Neutrophil (primary cell): ENCODE data around the gene PGF.

Experiments used
- H3K27ac ChIP-seq: fragments of 200-600 bp; sonication (generic); 2 replicates; pipeline ENCODE4 v1.5.1; 2016; ENCODE audit warnings: mild to moderate bottlenecking, moderate library complexity
- H3K27me3 ChIP-seq: fragments of 200-600 bp; sonication (generic); 2 replicates; pipeline ENCODE4 v1.6.0; 2016; ENCODE audit warnings: mild to moderate bottlenecking
- H3K36me3 ChIP-seq: fragments of 200-600 bp; sonication (generic); 2 replicates; pipeline ENCODE4 v1.5.1; 2017
- H3K4me1 ChIP-seq, 2 experiments: fragments of 200-600 bp in 1 of 2; sonication (generic) in 1 of 2; 1 replicate in 1 of 2; 2 replicates in 1 of 2; pipeline versions ENCODE4 v1.5.1 to v1.6.1; 2013 to 2016; ENCODE audit warnings: low read depth in 1 of 2, low read length in 1 of 2, mild to moderate bottlenecking in 1 of 2, moderate library complexity in 1 of 2; ENCODE audit not compliant: control insufficient read depth in 1 of 2, insufficient read depth in 1 of 2
- H3K4me3 ChIP-seq, 2 experiments: fragments of 200-600 bp in 1 of 2; sonication (generic) in 1 of 2; 1 replicate in 1 of 2; 2 replicates in 1 of 2; pipeline ENCODE4 v1.5.1; 2013 to 2016; ENCODE audit warnings: low read depth in 1 of 2, low read length in 1 of 2, mild to moderate bottlenecking in 1 of 2, moderate library complexity in 1 of 2
- H3K9me3 ChIP-seq: fragments of 200-600 bp; sonication (generic); 2 replicates; pipeline ENCODE4 v1.5.1; 2016
- TF ChIP-seq, protein P1 (sequence below): fragments of 200-600 bp; sonication (generic); IDR thresholded peaks from 2 replicates; pipeline ENCODE4 v1.5.1; 2016; ENCODE audit warnings: antibody characterized with exemption

The PGF gene

DNA sequence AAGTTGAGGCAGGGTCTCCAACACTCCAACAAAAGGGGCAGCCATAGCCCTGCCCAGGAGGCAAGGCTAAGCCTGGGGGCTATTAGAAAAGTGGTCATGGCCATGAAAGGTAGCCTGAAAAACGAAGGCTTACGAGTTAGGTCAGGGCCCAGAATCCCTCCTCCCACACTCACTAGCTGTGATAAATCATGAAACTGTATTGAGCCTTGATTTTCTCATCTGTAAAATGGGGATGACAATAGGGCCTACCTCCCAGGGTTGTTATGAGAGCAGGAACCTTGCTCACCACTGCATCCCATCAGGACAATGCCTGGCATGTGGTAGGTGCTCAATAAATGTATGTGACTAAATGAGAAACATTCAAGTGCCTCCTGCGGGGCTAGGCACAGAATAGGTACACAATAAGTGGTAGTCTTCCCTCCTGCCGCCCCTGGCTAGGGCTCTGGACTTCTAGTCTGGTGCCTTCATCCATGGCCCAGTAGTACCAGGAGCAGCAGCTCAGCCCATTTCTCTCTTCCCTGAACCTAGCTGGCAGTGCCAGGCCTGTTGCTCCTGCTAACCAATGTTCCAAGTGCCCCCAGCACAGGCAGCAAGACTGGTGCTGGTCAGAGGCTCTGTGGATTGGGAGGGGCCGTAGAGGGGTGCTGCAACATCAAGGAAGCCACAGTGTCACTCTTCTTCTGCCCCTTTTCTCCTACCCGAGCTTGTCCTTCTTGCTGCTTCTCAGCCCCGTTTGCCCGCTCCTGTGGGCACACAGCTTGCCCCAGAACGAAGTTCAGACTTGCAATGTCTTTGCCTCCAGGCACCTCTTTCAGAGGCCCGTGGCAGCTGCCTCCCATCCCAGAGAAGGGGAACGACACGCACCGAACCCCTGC is 7.8 kb downstream of the PGF start:
- peaks cover 0 to 6% of the 10 kb centered on the region in 2 experiments for H3K4me1 ChIP-seq
- H3K4me3 ChIP-seq = no peak overlapping the region
- H3K9me3 ChIP-seq = no peaks in the 10 kb centered on the region
- no peak overlapping the region for H3K27ac ChIP-seq
- TF ChIP-seq, protein P1, sequence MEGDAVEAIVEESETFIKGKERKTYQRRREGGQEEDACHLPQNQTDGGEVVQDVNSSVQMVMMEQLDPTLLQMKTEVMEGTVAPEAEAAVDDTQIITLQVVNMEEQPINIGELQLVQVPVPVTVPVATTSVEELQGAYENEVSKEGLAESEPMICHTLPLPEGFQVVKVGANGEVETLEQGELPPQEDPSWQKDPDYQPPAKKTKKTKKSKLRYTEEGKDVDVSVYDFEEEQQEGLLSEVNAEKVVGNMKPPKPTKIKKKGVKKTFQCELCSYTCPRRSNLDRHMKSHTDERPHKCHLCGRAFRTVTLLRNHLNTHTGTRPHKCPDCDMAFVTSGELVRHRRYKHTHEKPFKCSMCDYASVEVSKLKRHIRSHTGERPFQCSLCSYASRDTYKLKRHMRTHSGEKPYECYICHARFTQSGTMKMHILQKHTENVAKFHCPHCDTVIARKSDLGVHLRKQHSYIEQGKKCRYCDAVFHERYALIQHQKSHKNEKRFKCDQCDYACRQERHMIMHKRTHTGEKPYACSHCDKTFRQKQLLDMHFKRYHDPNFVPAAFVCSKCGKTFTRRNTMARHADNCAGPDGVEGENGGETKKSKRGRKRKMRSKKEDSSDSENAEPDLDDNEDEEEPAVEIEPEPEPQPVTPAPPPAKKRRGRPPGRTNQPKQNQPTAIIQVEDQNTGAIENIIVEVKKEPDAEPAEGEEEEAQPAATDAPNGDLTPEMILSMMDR = no peak
- H3K27me3 ChIP-seq = peaks cover 4% of the 10 kb centered on the region
- no peaks in the 10 kb centered on the region for H3K36me3 ChIP-seq

DNA sequence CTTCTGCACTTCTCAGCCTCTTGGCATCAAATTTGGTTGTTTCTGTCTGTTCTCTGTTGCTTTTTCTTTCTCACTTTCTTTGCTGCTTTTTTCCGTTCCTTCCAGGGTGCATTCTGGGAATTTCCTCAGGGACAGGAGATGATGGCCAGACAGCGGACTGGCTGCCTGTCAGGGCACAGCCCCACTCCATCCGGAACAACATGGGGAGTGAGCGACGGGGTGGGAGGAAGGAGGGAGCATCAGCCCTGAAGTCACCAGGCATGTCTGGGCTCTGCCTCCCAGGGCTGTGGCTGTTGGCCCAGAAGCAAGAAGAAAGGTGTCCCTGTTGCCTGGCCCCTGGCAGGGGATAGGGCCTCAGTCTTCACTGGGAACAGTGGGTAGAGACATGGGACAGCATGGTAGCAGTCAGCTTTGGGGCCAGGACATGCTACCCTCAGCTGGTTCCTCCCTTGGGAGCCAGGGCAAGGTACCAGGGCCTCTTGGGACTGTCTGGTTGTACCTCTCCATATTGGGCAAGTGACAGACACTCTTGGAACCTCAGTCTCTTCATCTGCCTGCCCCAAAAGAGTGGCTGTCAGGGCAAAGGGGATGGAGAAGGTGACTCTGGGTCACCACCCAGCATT is 8.6 kb downstream of the PGF start:
- TF ChIP-seq, protein P1 = no peak
- Histone ChIP-seq H3K4me1 (peaks cover 3 to 11% of the 10 kb centered on the region in 2 experiments), H3K4me3 (no peak overlapping the region), H3K36me3 (no peaks in the 10 kb centered on the region), H3K9me3 (no peaks in the 10 kb centered on the region), H3K27me3 (peaks cover 4% of the 10 kb centered on the region), H3K27ac (no peak overlapping the region)

DNA sequence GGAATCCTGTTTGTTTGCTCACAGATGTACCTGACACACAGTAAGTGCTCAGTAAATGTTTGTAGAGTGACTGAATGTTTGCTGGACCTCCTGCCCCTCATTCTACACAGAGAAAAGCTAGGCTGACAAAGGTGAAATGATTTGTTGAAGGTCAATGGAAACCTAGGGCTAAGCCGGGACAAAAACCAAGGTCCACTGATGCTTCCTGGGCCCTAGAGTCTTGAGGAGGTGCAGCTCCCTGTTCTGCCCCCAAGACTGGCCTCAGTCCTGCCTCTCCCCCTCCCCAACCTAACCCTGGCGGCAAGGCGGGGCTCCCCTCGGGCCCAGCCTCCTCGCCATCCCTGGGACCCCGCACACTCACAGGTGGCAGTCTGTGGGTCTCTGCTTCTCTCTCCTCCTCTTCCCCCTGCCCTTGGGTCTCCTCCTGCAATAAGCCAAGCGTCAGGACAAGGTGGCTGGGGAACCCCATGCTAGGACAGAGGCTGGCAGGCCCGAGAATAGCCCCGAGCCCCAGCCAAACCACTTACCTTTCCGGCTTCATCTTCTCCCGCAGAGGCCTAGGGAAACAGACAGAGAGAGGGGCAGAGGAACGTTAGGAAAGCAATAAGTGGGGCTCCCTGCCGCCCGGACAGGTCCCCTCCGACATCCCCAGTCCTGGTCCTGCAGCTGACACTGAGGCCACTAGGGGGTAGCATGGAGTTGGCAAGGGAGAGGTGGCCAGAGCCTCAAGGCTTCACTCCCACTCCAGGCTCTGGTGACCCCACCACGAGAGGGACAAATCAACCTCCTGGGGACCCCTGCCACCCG is 9.3 kb downstream of the PGF start:
- TF ChIP-seq, protein P1 = peak; percentile 83
- no peak overlapping the region for H3K27ac ChIP-seq

DNA sequence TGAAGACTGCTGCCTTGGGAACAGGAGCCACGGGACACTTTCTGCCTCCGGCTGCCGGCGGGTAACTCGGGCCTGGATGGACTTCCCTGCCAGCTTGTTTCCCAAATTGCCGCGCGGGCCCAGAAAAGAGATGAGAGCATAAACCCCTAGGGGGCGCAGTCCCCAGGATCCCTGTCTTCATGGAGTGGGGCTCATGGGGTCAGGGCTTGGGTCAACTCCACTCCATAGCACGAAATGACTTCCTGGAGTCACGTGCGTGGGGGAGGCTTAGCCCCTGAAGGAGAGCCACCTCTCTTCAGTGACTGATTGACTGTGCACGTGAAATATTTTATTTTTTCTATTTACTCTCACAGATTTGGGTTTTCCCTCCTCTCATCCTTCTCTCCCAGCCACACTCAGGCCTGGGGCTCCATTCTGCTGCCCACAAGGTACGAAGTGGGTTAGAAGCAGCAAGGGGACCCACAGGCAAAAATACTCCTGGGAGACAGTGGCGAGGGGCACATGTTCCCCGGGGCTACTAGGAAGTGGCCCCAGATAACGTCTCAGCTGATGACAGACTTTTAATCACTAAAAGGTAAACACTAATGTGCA is 10.0 kb downstream of the PGF start:
- Histone ChIP-seq H3K27me3 (no peaks in the 10 kb centered on the region), H3K36me3 (no peaks in the 10 kb centered on the region), H3K9me3 (no peaks in the 10 kb centered on the region), H3K4me3 (no peak overlapping the region), H3K4me1 (peaks cover 7 to 21% of the 10 kb centered on the region in 2 experiments), H3K27ac (no peak overlapping the region)
- TF ChIP-seq, protein P1 = no peak

More for the DNA sequence above, 9.3 kb downstream of the PGF start:
- H3K9me3 ChIP-seq = no peaks in the 10 kb centered on the region
- no peaks in the 10 kb centered on the region for H3K27me3 ChIP-seq
- no peaks in the 10 kb centered on the region for H3K36me3 ChIP-seq
- H3K4me3 ChIP-seq = no peak overlapping the region
- H3K4me1 ChIP-seq = peaks cover 7 to 18% of the 10 kb centered on the region in 2 experiments

DNA sequence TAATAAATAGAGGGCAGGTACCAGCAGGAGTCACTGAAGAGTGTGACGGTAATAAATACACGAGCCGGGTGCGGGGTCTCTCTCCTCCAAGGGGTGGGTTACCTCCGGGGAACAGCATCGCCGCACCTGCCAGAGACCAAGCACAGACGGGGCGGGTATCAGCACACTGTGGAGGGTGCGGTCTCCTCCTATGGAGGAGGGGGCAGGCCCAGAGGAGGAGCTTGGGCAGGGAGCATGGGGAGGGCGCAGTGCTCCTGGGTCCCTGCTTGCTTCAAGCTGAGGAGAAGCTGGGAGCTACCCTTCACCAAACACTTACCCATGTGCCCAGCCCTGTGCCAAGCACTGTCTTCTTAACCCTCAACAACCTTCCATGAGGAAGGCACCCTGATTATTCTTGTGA is 12.8 kb downstream of the PGF start:
- H3K27me3 ChIP-seq = no peaks in the 10 kb centered on the region
- peaks cover 7 to 25% of the 10 kb centered on the region in 2 experiments for H3K4me1 ChIP-seq
- no peaks in the 10 kb centered on the region for H3K9me3 ChIP-seq
- H3K36me3 ChIP-seq = no peaks in the 10 kb centered on the region
- TF ChIP-seq, protein P1 = no peak
- no peak overlapping the region for H3K4me3 ChIP-seq
- no peak overlapping the region for H3K27ac ChIP-seq
